Medulla oblongata (tissue), 1 donor: ENCODE results near the gene KIAA1210.

Experiments used
- DNase-seq: peaks from one replicate; pipeline ENCODE4 v3.0.0-alpha.2; 2015; ENCODE audit errors: extremely low spot score

Gene KIAA1210

GRCh38 chrX:119127650-119128049, at the start of gene KIAA1210:
KIAA1210 (minus strand) TSS chrX:119127812; CDS start chrX:119123642, 4,170 bp downstream.
- no peak for DNase-seq

- DNase-seq, result peak; percentile 2
Measured at GRCh38 chrX:119177278-119177677, 49.7 kb upstream of the KIAA1210 start.

- no peak for DNase-seq
Measured at GRCh38 chrX:119174900-119175299, 47.3 kb upstream of the KIAA1210 start.

GRCh38 chrX:119168104-119168503, 40.5 kb upstream of the KIAA1210 start:
- DNase-seq, result no peak

GRCh38 chrX:119158226-119158625, 30.6 kb upstream of the KIAA1210 start:
- DNase-seq, result no peak

- DNase-seq, result no peak
Measured at GRCh38 chrX:119156241-119156640, 28.6 kb upstream of the KIAA1210 start.

- no peak for DNase-seq
Measured at GRCh38 chrX:119155416-119156035, 27.9 kb upstream of the KIAA1210 start.

GRCh38 chrX:119151051-119151380, 23.4 kb upstream of the KIAA1210 start:
- no peak for DNase-seq

GRCh38 chrX:119150163-119151050, 22.8 kb upstream of the KIAA1210 start:
- DNase-seq, result no peak

- no peak for DNase-seq
Measured at GRCh38 chrX:119147486-119147885, 19.9 kb upstream of the KIAA1210 start.

GRCh38 chrX:119145241-119145653, 17.6 kb upstream of the KIAA1210 start:
- DNase-seq, result peak; percentile 2

GRCh38 chrX:119134466-119134865, 6.9 kb upstream of the KIAA1210 start:
- DNase-seq, result no peak

- no peak for DNase-seq
Measured at GRCh38 chrX:119132961-119133360, 5.3 kb upstream of the KIAA1210 start.

- DNase-seq, result no peak
Measured at GRCh38 chrX:119132316-119132715, 4.7 kb upstream of the KIAA1210 start.

- DNase-seq, result no peak
Measured at GRCh38 chrX:119130911-119131310, 3.3 kb upstream of the KIAA1210 start.

GRCh38 chrX:119121341-119121740, 6.3 kb downstream of the KIAA1210 start:
- DNase-seq, result no peak

- peak; percentile 27 for DNase-seq
Measured at GRCh38 chrX:119118780-119119395, 8.7 kb downstream of the KIAA1210 start.

- DNase-seq, result no peak
Measured at GRCh38 chrX:119107206-119107605, 20.4 kb downstream of the KIAA1210 start.

- no peak for DNase-seq
Measured at GRCh38 chrX:119105826-119106225, 21.8 kb downstream of the KIAA1210 start.

GRCh38 chrX:119101168-119101567, 26.4 kb downstream of the KIAA1210 start:
- DNase-seq, result no peak

GRCh38 chrX:119095936-119096335, 31.7 kb downstream of the KIAA1210 start:
- DNase-seq, result no peak

GRCh38 chrX:119094819-119095218, 32.8 kb downstream of the KIAA1210 start:
- no peak for DNase-seq
